CD4-positive, alpha-beta T cell treated with Interleukin-12 subunit alpha and Interleukin-12 subunit beta, for 1 hour (primary cell): ENCODE results near the gene CPT1A.
A peak's percentile ranks its signal among the peaks of the same experiment; 100 is the strongest.

Experiments used
- DNase-seq: peaks from one replicate; pipeline ENCODE4 v3.0.0-alpha.2; 2020

The CPT1A gene

GRCh38 chr11:68828957-68829356 is 12.8 kb downstream of the CPT1A start:
- DNase-seq: no peak

- no peak for DNase-seq
Observed at GRCh38 chr11:68828155-68828931, 13.4 kb downstream of the CPT1A start.

- no peak for DNase-seq
Observed at GRCh38 chr11:68827733-68828132, 14.0 kb downstream of the CPT1A start.

- DNase-seq: no peak
Observed at GRCh38 chr11:68826726-68827125, 15.0 kb downstream of the CPT1A start.

- peak; percentile 53 for DNase-seq
Observed at GRCh38 chr11:68825571-68825970, 16.1 kb downstream of the CPT1A start.

GRCh38 chr11:68822546-68822945 is 19.2 kb downstream of the CPT1A start:
- DNase-seq: no peak

GRCh38 chr11:68821670-68822069 is 20.0 kb downstream of the CPT1A start:
- DNase-seq: no peak

- DNase-seq: no peak
Observed at GRCh38 chr11:68819362-68819761, 22.4 kb downstream of the CPT1A start.

GRCh38 chr11:68818181-68818580 is 23.5 kb downstream of the CPT1A start:
- DNase-seq: no peak

- no peak for DNase-seq
Observed at GRCh38 chr11:68817554-68817953, 24.2 kb downstream of the CPT1A start.

GRCh38 chr11:68816917-68817419 is 24.7 kb downstream of the CPT1A start:
- DNase-seq: peak; percentile 45

- DNase-seq: no peak
Observed at GRCh38 chr11:68816251-68816776, 25.4 kb downstream of the CPT1A start.

GRCh38 chr11:68813773-68814172 is 27.9 kb downstream of the CPT1A start:
- DNase-seq: no peak

GRCh38 chr11:68812526-68812925 is 29.2 kb downstream of the CPT1A start:
- no peak for DNase-seq

- DNase-seq: no peak
Observed at GRCh38 chr11:68810164-68810563, 31.6 kb downstream of the CPT1A start.

- no peak for DNase-seq
Observed at GRCh38 chr11:68809506-68809905, 32.2 kb downstream of the CPT1A start.

- DNase-seq: no peak
Observed at GRCh38 chr11:68808787-68809186, 32.9 kb downstream of the CPT1A start.

GRCh38 chr11:68806931-68807844 is 34.5 kb downstream of the CPT1A start:
- DNase-seq: no peak

GRCh38 chr11:68804786-68805185 is 36.9 kb downstream of the CPT1A start:
- no peak for DNase-seq

- DNase-seq: no peak
Observed at GRCh38 chr11:68803766-68804165, 38.0 kb downstream of the CPT1A start.

GRCh38 chr11:68798221-68798813 is 43.4 kb downstream of the CPT1A start:
- peak; percentile 41 for DNase-seq

- no peak for DNase-seq
Observed at GRCh38 chr11:68796801-68797200, 44.9 kb downstream of the CPT1A start.

GRCh38 chr11:68792400-68792966 is 49.2 kb downstream of the CPT1A start:
- no peak for DNase-seq
